ENCODE results near the gene SLPI.

Gene SLPI

GRCh38 chr20:45289942-45290676 is 35.7 kb upstream of the SLPI start:
- H3K79me2 ChIP-seq (ENCODE audit: insufficient read depth, low read length): no peaks in the 10 kb centered on the region
- ATAC-seq (ENCODE audit: insufficient read depth, low read depth) (no peak), DNase-seq (no peak)
- no peak overlapping the region for H3K9ac ChIP-seq (ENCODE audit: low read depth, low read length)
- no peaks in the 10 kb centered on the region for H3K4me1 ChIP-seq (ENCODE audit: insufficient read depth, low read length)
- H3K27me3 ChIP-seq (ENCODE audit: insufficient read depth, low read length, poor library complexity): peaks cover 8% of the 10 kb centered on the region
- no peaks in the 10 kb centered on the region for H3K9me3 ChIP-seq (ENCODE audit: insufficient read depth, low read length, severe bottlenecking)
- H3K27ac ChIP-seq (ENCODE audit: low read length): no peak overlapping the region
- no peaks in the 10 kb centered on the region for H4K20me1 ChIP-seq (ENCODE audit: insufficient read depth, low read length)
- no peak overlapping the region for H3K4me3 ChIP-seq (ENCODE audit: low read depth in 1 of 2, low read length in 2 of 2)
- H3K36me3 ChIP-seq (ENCODE audit: insufficient read depth, low read length): no peaks in the 10 kb centered on the region
- H3K4me2 ChIP-seq (ENCODE audit: insufficient read depth, low read length): no peak overlapping the region
- H2AFZ ChIP-seq (ENCODE audit: low read depth, low read length): no peak overlapping the region
- TF ChIP-seq, protein P1, sequence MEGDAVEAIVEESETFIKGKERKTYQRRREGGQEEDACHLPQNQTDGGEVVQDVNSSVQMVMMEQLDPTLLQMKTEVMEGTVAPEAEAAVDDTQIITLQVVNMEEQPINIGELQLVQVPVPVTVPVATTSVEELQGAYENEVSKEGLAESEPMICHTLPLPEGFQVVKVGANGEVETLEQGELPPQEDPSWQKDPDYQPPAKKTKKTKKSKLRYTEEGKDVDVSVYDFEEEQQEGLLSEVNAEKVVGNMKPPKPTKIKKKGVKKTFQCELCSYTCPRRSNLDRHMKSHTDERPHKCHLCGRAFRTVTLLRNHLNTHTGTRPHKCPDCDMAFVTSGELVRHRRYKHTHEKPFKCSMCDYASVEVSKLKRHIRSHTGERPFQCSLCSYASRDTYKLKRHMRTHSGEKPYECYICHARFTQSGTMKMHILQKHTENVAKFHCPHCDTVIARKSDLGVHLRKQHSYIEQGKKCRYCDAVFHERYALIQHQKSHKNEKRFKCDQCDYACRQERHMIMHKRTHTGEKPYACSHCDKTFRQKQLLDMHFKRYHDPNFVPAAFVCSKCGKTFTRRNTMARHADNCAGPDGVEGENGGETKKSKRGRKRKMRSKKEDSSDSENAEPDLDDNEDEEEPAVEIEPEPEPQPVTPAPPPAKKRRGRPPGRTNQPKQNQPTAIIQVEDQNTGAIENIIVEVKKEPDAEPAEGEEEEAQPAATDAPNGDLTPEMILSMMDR (IDR thresholded peaks at IDR 0.05; ENCODE audit: borderline replicate concordance, extremely low read depth, low read length, poor library complexity, severe bottlenecking): no peak
- no peak for TF ChIP-seq EZH2 (IDR thresholded peaks at IDR 0.05; ENCODE audit: borderline replicate concordance, low read depth, low read length, severe bottlenecking)

- Histone ChIP-seq H4K20me1 (ENCODE audit: insufficient read depth, low read length) (no peaks in the 10 kb centered on the region), H3K36me3 (ENCODE audit: insufficient read depth, low read length) (no peaks in the 10 kb centered on the region), H3K79me2 (ENCODE audit: insufficient read depth, low read length) (no peaks in the 10 kb centered on the region), H3K27ac (ENCODE audit: low read length) (no peak overlapping the region), H3K4me3 (ENCODE audit: low read depth in 1 of 2, low read length in 2 of 2) (no peak overlapping the region), H3K4me1 (ENCODE audit: insufficient read depth, low read length) (no peaks in the 10 kb centered on the region), H3K4me2 (ENCODE audit: insufficient read depth, low read length) (no peak overlapping the region), H3K9ac (ENCODE audit: low read depth, low read length) (no peak overlapping the region), H2AFZ (ENCODE audit: low read depth, low read length) (no peak overlapping the region), H3K27me3 (ENCODE audit: insufficient read depth, low read length, poor library complexity) (peaks cover 8% of the 10 kb centered on the region), H3K9me3 (ENCODE audit: insufficient read depth, low read length, severe bottlenecking) (no peaks in the 10 kb centered on the region)
- ATAC-seq (ENCODE audit: insufficient read depth, low read depth): no peak
- no peak for TF ChIP-seq EZH2 (IDR thresholded peaks at IDR 0.05; ENCODE audit: borderline replicate concordance, low read depth, low read length, severe bottlenecking)
- no peak for DNase-seq
These were observed 34.5 kb upstream of the SLPI start for GRCh38 chr20:45288860-45289259.

DNA sequence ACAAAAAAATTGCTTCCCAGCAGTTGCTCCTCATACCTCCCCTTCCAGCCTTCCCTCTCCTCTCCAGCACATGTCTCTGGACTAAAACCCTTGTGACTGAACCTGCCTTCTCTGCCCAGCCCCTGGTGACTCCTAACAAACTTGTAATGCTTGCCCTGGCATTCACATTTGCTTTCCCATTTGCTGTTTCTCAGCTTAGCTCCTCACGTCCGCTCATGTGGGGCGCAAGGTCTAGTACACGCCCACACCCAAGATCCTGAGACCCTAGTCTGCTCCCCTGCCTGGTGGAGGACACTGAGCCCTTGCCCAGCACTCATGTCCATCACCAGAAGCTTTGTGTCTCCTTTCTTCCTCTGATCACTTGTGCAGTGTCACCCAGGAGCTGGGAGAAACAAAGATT is 34.0 kb upstream of the SLPI start:
- no peak for ATAC-seq (ENCODE audit: insufficient read depth, low read depth)
- no peak for DNase-seq
- no peak for TF ChIP-seq EZH2 (IDR thresholded peaks at IDR 0.05; ENCODE audit: borderline replicate concordance, low read depth, low read length, severe bottlenecking)
- TF ChIP-seq, protein P1 (IDR thresholded peaks at IDR 0.05; ENCODE audit: borderline replicate concordance, extremely low read depth, low read length, poor library complexity, severe bottlenecking): no peak
- Histone ChIP-seq H3K9ac (ENCODE audit: low read depth, low read length) (no peak overlapping the region), H3K9me3 (ENCODE audit: insufficient read depth, low read length, severe bottlenecking) (no peaks in the 10 kb centered on the region), H2AFZ (ENCODE audit: low read depth, low read length) (no peak overlapping the region), H3K4me3 (ENCODE audit: low read depth in 1 of 2, low read length in 2 of 2) (no peak overlapping the region), H4K20me1 (ENCODE audit: insufficient read depth, low read length) (no peaks in the 10 kb centered on the region), H3K79me2 (ENCODE audit: insufficient read depth, low read length) (no peaks in the 10 kb centered on the region), H3K36me3 (ENCODE audit: insufficient read depth, low read length) (no peaks in the 10 kb centered on the region), H3K4me1 (ENCODE audit: insufficient read depth, low read length) (no peaks in the 10 kb centered on the region), H3K27me3 (ENCODE audit: insufficient read depth, low read length, poor library complexity) (peaks cover 8% of the 10 kb centered on the region), H3K27ac (ENCODE audit: low read length) (no peak overlapping the region), H3K4me2 (ENCODE audit: insufficient read depth, low read length) (no peak overlapping the region)

GRCh38 chr20:45283551-45284057 is 29.2 kb upstream of the SLPI start:
- no peaks in the 10 kb centered on the region for H3K9me3 ChIP-seq (ENCODE audit: insufficient read depth, low read length, severe bottlenecking)
- no peak for DNase-seq

More at GRCh38 chr20:45283551-45284057, 29.2 kb upstream of the SLPI start:
- Histone ChIP-seq H3K4me3 (ENCODE audit: low read depth in 1 of 2, low read length in 2 of 2) (no peak overlapping the region), H3K36me3 (ENCODE audit: insufficient read depth, low read length) (no peaks in the 10 kb centered on the region), H3K79me2 (ENCODE audit: insufficient read depth, low read length) (no peaks in the 10 kb centered on the region), H3K27me3 (ENCODE audit: insufficient read depth, low read length, poor library complexity) (peaks cover 10% of the 10 kb centered on the region), H3K4me1 (ENCODE audit: insufficient read depth, low read length) (no peaks in the 10 kb centered on the region), H3K4me2 (ENCODE audit: insufficient read depth, low read length) (no peak overlapping the region), H3K27ac (ENCODE audit: low read length) (no peak overlapping the region), H2AFZ (ENCODE audit: low read depth, low read length) (no peak overlapping the region), H3K9ac (ENCODE audit: low read depth, low read length) (no peak overlapping the region), H4K20me1 (ENCODE audit: insufficient read depth, low read length) (no peaks in the 10 kb centered on the region)
- TF ChIP-seq, protein P1 (IDR thresholded peaks at IDR 0.05; ENCODE audit: borderline replicate concordance, extremely low read depth, low read length, poor library complexity, severe bottlenecking): no peak
- TF ChIP-seq EZH2 (IDR thresholded peaks at IDR 0.05; ENCODE audit: borderline replicate concordance, low read depth, low read length, severe bottlenecking): no peak
- no peak for ATAC-seq (ENCODE audit: insufficient read depth, low read depth)
